Upper lobe of right lung (tissue), 1 donor: ENCODE measurements around the gene CIB2. TPM values are rescaled to one million over a fixed set of nuclear protein-coding genes. Genes with fewer than 3 reads are reported as not detected.

ENCODE experiments used
- ATAC-seq: fragments of 200-7000 bp; cut with Tn5 transposase; one replicate; pipeline ENCODE4 v1.9.1; 2020; ENCODE audit warnings: mild to moderate bottlenecking, moderate library complexity
- DNase-seq: peaks from one replicate; pipeline ENCODE4 v3.0.0-alpha.2; 2020
- H3K27ac ChIP-seq: fragments of 200-600 bp; one replicate; pipeline ENCODE4 v1.8.0; 2022
- H3K27me3 ChIP-seq: fragments of 200-600 bp; one replicate; pipeline ENCODE4 v1.8.0; 2022; ENCODE audit warnings: mild to moderate bottlenecking
- H3K36me3 ChIP-seq: fragments of 200-600 bp; one replicate; pipeline ENCODE4 v1.8.0; 2022
- H3K4me1 ChIP-seq: fragments of 200-600 bp; one replicate; pipeline ENCODE4 v1.8.0; 2022
- H3K4me3 ChIP-seq: fragments of 200-600 bp; one replicate; pipeline ENCODE4 v1.8.0; 2022; ENCODE audit warnings: mild to moderate bottlenecking
- H3K9me3 ChIP-seq: fragments of 200-600 bp; one replicate; pipeline ENCODE4 v1.8.0; 2022
- CTCF ChIP-seq: fragments of 200-600 bp; IDR thresholded peaks from one replicate; pipeline ENCODE4 v1.8.0; 2022; ENCODE audit warnings: antibody characterized with exemption
- intact Hi-C: fragments of 100-400 bp; cut with DNase I; formaldehyde crosslinking; loops from one replicate; pipeline ENCODE4 v1.11.0; 2022
- total RNA-seq: library from RNA; stranded (reverse); fragmentation: NEBNext Ultra II Directional; extraction: Animal tissue kit (Norgen Biotek cat#: 25700); gene quantifications from one replicate; pipeline ENCODE4 v1.2.1, GENCODE V29; 2021
- donor health status: DM: no; HTN: yes; CAD: no; lungs with severe emphysema.

CIB2 gene
- total RNA-seq, 1 donor from 2014 or later: 1.9 TPM

DNA sequence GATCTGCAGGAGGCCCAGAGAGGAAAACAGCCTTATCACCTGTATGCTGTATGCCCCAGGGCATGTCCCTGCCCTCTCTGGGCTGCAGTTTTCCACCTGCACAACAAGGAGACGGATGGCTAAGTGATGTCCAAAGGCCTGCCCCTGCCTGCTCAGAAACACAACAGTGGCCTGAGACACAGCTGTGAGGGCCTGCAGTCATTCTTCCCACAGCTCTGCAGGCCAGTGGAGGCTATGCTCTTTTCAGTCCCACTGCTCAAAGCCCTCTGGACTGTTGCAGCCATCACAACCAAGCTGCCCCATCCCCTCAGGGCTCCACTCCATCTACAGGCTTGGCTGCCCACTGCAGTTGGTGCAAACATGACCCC lies 48.5 kb downstream of the CIB2 start:
- Histone ChIP-seq H3K4me1 (peaks cover 28% of the 10 kb centered on the region), H3K27me3 (no peaks in the 10 kb centered on the region), H3K4me3 (no peak overlapping the region), H3K9me3 (no peaks in the 10 kb centered on the region), H3K27ac (peak overlapping the region; percentile 55), H3K36me3 (no peaks in the 10 kb centered on the region)
- no peak for DNase-seq
- intact Hi-C loops: no loop called here
- TF ChIP-seq CTCF: no peak
- ATAC-seq: no peak

GRCh38 chr15:78082106-78082742 lies 49.0 kb downstream of the CIB2 start:
- ATAC-seq: peak; percentile 71

DNA sequence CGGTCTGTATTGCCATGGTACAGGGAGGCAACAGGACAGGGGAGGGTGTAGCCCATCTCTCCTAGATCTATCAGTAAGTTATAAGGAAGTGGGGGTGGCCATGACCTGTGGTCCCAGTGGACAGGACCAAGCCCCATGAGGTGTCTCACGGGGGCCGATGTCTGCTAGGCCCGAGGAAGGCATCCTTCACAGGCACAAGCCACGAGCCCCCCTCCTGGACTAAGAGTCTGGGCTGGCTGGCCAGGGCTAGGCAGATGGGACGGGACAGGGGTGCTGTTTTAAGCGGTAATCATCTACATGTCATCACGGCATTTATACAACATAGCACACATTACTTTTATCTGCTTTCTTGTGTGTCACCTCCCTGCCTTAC lies 51.2 kb downstream of the CIB2 start:
- TF ChIP-seq CTCF: no peak
- H3K4me3 ChIP-seq: no peak overlapping the region
- no peak for ATAC-seq
- DNase-seq: no peak
- intact Hi-C loops: no loop called here
- H3K27ac ChIP-seq: no peak overlapping the region
- H3K36me3 ChIP-seq: no peaks in the 10 kb centered on the region
- H3K4me1 ChIP-seq: peaks cover 41% of the 10 kb centered on the region
- H3K9me3 ChIP-seq: no peaks in the 10 kb centered on the region
- H3K27me3 ChIP-seq: no peaks in the 10 kb centered on the region

More at GRCh38 chr15:78082106-78082742, 49.0 kb downstream of the CIB2 start:
- no peaks in the 10 kb centered on the region for H3K36me3 ChIP-seq
- no peak for DNase-seq
- no peak for TF ChIP-seq CTCF
- peaks cover 28% of the 10 kb centered on the region for H3K4me1 ChIP-seq
- H3K27ac ChIP-seq: peak overlapping the region; percentile 55
- intact Hi-C loops: no loop called here
- no peaks in the 10 kb centered on the region for H3K27me3 ChIP-seq
- H3K4me3 ChIP-seq: no peak overlapping the region
- H3K9me3 ChIP-seq: no peaks in the 10 kb centered on the region

- Histone ChIP-seq H3K4me3 (no peak overlapping the region), H3K4me1 (peaks cover 46% of the 10 kb centered on the region)
- peak; percentile 28 for ATAC-seq
Measured at GRCh38 chr15:78079298-78080087, 51.8 kb downstream of the CIB2 start.

GRCh38 chr15:78077871-78078210 lies 53.4 kb downstream of the CIB2 start:
- no peak for TF ChIP-seq CTCF
- Histone ChIP-seq H3K4me1 (peaks cover 45% of the 10 kb centered on the region), H3K27ac (peak overlapping the region; percentile 71), H3K9me3 (no peaks in the 10 kb centered on the region), H3K36me3 (no peaks in the 10 kb centered on the region), H3K27me3 (no peaks in the 10 kb centered on the region), H3K4me3 (peak overlapping the region; percentile 60)
- no peak for DNase-seq
- ATAC-seq: no peak
- intact Hi-C loops: loop anchor here (10.0 kb wide), 1 partner anchor 73 kb away; no protein-coding TSS in a partner anchor

More at GRCh38 chr15:78079298-78080087, 51.8 kb downstream of the CIB2 start:
- TF ChIP-seq CTCF: no peak
- H3K27ac ChIP-seq: no peak overlapping the region
- intact Hi-C loops: loop anchor here (10.0 kb wide), 1 partner anchor 75 kb away; no protein-coding TSS in a partner anchor
- H3K9me3 ChIP-seq: no peaks in the 10 kb centered on the region
- H3K27me3 ChIP-seq: no peaks in the 10 kb centered on the region
- H3K36me3 ChIP-seq: no peaks in the 10 kb centered on the region
- DNase-seq: no peak
